ENCODE measurements around the gene ARNT2.

ARNT2 gene

DNA sequence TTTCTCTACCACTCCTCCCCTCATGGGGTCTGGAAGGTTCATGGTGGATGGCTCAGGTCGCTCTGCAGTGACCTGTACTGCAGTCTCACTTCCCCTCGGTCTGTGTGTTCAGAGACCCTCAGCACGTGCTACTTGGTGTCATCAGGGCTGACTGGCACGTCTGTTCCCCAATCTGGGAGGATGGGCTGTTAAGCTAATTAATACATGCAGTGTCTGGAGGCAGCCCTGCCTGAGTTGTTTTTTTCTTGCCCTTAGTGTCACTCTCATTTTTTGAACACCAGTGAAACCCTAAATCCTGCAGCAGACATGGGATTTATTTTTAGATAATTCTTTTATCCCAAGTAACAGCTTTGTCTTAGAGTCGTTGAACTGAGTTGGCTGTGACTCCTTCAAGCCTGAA lies 64.6 kb downstream of the ARNT2 start:
- DNase-seq = no peak

GRCh38 chr15:80471881-80472280 lies 67.7 kb downstream of the ARNT2 start:
- no peak for DNase-seq

- DNase-seq = no peak
Measured at GRCh38 chr15:80473286-80474223, 69.4 kb downstream of the ARNT2 start.

DNA sequence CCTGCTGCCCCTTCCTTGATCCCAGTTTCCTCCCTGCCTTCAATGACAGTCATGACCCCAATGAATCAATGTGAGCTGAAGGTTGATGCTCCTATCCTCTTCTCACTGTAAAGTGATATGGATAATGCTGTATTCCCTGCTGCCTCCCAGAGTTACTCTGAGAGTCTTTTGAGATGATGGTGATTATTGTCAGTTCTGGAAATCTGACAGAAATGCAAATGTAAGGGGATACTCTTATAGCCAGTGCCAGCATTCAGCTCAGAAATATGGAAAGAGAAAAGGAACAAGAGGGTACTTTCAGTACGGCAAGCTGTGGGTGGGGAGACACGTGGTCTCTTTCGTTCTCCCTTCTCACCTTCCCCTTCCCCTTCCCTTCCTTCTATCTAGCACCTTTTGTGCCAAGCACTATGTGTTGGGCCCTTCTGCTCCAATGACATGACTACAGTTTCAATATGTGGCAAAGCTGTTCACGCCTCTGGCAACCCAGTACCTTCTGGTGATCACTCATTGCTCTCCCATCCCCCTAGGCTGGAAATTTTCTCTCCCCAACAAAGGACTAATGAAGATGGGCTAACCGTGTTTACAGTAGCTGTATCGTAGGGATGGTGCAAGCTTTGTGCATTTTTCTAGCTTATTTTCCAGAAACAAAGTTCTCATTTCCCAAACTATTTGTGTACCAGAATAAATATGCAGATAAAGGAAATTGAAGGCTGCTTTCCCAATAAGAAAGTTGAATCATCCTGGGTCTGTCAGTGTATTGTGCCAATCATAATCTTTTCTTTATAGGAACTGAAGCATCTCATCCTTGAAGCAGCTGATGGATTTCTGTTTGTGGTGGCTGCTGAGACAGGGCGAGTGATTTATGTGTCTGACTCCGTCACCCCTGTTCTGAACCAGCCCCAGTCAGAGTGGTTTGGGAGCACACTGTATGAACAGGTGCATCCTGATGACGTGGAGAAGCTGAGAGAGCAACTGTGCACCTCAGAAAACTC lies 70.3 kb downstream of the ARNT2 start:
- no peak for DNase-seq

DNA sequence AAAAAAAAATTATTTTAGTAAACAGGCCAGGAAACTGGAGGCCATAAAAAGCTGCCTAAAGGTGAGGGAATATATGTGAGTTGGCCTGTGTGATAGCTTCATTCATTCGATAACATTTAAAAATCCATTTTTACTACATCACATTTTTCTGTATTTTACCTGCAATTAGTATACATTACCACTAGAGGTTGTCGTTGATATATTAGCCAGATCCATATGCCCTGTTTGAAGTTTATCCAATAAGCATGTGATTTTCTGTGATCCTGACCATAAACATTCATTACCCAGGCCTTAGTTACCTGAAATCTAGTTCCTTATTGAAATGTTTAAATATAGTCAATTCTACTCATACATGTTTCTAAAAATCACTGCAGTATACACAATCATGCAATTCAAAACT lies 71.4 kb downstream of the ARNT2 start:
- no peak for DNase-seq

- no peak for DNase-seq
Measured at GRCh38 chr15:80476036-80476435, 71.9 kb downstream of the ARNT2 start.

GRCh38 chr15:80478075-80478474 lies 73.9 kb downstream of the ARNT2 start:
- DNase-seq = no peak

GRCh38 chr15:80479191-80479590 lies 75.0 kb downstream of the ARNT2 start:
- no peak for DNase-seq

DNA sequence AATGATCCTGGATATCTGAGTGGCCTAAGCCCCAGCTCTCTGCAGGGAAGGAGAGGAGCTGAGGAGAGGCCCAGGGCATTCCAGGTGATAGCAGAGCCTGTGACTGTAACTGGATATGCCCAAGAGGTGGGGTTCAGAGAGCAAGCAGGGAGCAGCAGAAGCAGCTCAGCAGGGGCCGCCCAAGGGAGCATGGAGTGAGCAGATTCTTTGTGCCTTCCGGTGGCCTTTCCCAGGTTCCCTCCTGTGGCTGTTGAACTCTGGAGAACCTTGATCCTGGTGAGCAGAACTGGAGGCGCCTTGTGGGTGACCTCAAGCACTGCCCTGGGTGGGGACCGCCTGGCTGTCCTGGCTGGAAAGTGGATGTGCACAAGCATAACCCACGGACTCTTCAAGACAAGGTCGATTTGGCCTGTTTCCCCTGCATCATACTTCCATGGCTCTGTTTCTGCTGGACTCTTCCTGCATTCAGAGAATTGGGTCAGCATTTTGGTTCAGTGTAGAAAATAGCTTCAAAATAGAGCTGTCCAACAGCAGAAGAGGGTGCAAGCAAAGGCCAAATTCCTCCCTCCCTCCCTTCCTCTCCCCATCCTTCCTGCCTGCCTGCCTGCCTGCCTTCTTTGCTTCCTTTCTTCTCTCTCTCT lies 76.1 kb downstream of the ARNT2 start:
- no peak for DNase-seq

- DNase-seq = no peak
Measured at GRCh38 chr15:80480909-80481308, 76.7 kb downstream of the ARNT2 start.

- no peak for DNase-seq
Measured at GRCh38 chr15:80482696-80483095, 78.5 kb downstream of the ARNT2 start.

DNA sequence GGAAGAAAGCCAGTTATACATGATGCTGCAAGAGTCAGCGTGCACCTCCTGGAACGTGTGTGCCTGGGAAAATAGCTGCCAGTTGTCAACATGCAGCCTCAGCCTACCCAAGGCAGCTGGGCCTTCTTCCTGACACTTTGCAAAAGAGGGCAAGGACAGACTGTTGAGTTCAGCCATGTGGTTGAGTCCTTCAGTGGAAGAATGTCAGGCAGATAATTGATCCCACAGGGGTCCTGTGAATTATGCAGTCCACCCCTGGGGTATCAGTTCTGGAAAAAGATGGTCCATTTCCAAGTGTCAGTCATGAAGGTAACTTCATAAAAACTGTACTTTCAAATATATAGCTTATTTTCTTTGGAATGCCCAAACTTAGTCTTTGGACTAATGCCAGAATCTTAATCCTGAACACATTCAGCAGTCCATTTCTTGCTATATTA lies 79.6 kb downstream of the ARNT2 start:
- no peak for DNase-seq

DNA sequence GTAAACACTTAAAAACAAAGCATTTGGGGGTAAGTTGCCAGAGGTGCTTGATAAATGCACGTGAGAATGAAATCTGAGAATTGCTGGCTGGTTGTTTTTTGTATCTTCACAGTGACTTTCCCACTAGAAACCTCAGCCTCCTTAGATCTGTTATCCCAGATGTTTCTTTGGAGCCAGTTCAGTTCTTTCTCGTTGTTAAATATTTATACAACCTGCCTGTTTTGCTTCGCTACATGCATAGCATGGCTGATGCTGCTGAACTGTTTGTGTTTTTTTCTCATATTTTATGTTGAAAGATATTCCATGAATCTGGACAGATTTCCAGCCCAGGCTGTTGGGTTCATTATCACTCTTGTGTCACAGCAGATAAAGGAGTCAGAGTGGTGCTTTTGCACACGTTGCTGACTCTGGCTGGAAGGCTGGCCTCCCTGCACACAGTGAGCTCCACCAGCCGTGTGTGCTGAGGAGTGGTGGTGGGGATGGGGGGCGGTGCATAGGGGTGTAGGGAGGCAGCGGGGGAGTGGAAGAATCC lies 80.2 kb downstream of the ARNT2 start:
- DNase-seq = no peak

DNA sequence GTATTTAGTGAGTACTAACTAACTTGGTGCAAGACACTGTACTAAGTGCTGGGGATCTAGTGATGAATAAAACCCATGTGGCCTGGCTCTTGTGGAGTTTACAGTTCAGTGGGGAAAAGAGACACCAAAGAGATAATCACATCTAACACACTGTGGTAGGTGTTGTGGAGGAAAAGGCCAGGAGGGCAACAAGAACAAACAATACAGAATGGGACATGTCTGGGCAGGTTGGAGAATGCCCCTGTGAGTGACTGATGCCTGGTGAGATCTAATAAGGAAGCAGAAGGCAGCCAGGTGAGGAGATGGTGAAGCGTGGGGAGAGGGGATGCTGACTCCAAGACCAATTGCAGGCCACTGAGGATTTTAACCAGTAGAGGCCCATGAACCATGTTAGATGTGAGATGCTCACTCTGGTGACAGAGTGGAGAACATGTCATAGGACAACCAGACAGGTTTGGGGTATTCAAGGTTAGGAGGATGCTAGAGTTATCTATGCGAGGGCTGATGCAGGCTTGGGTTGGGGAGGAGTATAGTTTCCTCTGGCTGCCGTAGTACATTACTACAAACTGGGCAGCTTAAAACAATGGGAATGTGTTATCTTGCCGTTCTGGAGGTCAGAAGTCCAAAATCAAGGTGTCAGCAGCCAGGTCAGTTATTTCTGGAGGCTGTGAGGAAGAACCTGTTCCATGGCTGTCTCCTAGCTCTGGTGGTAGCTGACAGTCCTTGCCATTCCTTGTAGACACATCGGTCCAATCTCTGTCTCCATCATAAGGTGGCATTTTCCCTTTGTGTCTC lies 81.4 kb downstream of the ARNT2 start:
- DNase-seq = no peak

- no peak for DNase-seq
Measured at GRCh38 chr15:80487839-80488390, 83.7 kb downstream of the ARNT2 start.

DNA sequence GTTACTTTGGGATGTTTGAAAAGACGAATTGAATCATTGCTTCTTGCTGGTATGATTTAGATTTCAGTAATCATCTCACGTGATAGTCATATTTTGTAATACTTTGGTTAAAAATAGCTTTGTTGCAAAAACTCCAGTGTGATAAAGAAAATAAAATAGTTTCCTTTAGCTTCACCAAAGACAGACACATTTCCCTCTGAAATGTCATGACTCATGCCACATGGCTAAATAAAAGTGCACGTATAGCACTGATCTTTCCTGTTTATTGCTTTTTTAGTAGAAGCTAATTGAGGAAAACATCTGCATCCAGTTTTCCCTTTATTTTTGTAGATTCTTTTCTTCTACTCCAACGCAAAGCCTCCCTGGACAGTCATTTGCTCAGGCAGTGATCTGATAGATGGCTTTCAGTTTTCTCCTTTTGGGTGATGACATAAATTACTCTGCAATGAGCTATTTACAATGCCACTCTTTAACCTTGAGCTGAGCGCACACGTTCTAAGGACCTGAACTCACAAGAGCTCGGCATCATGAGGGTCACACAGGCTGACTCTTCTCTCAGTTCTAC lies 84.9 kb downstream of the ARNT2 start:
- no peak for DNase-seq

GRCh38 chr15:80490431-80490990 lies 86.3 kb downstream of the ARNT2 start:
- DNase-seq = no peak

DNA sequence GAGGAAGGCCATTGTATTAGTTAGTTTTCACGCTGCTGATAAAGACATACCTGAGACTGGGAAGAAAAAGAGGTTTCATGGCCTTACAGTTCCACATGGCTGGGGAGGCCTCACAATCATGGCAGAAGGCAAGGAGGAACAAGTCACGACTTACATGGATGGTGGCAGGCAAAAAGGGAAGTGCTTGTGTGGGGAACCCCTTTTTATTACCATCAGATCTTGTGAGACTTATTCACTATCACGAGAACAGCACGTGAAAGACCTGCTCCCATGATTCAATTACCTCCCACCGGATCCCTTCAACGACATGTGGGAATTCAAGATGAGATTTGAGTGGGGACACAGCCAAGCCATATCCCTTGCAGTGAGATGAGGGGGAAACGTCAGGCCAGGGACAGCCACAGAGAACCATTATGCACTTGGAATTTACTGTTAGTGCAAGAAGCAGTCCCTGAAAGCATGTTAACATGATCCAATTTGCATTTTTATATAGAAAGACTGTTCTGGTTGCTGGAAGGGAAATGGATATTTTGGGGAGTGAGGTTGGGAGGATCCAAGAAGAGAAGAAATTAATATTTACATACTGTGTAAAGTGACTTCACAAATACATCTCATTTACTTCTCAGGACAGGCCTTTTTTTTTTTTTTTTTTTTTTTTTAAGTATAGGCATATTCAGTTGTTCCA lies 87.1 kb downstream of the ARNT2 start:
- DNase-seq = no peak

DNA sequence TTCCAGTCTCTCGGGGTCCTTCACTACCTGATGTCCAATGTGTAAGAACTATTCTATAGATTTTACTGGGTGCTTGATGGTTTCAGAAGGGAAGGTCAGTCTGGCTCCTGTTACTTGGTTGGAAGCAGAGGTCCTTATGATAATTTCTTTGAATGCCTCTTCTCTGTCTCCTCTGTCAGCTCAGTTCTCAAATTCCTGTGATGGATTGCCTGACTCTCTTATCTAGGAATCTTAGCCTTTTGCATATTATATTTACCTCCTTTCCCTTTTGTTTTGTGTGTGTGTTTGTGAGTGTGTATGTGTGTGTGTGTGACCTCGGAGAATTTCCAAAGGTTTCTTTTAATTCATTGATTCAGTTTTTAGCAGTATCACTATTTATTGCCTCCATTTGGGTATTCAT lies 88.2 kb downstream of the ARNT2 start:
- DNase-seq = no peak

- DNase-seq = no peak
Measured at GRCh38 chr15:80492874-80493273, 88.7 kb downstream of the ARNT2 start.

All from NCI-H1436 (cell line).